K562 (cell line): ENCODE results near the gene ANKRD12. TPM values are rescaled to one million over a fixed set of nuclear protein-coding genes. Genes with fewer than 3 reads are reported as not detected.

Experiments used
- ATAC-seq: fragments of 200-7000 bp; cut with Tn5 transposase; 3 replicates; pipeline ENCODE4 v1.9.1; 2020; ENCODE audit warnings: moderate library complexity
- BruUV-seq: library from RNA; stranded (reverse); fragments of 400-500 nt; replicated peaks from 2 replicates; lab custom pipeline; 2021; lab: Mats Ljungman, UMichigan
- CTCF ChIA-PET: fragments of 300-600 bp; formaldehyde crosslinking; extraction: SDS; loops from one replicate; lab custom pipeline; 2021; ENCODE audit warnings: low intra/inter-chr PET ratio; lab: Yijun Ruan, JAX
- POLR2A ChIA-PET: fragments of 300-600, 350-650 bp; sonication (Branson Sonifier 250); formaldehyde crosslinking; extraction: SDS; loops from one replicate; lab custom pipeline; 2021; ENCODE audit warnings: antibody characterized with exemption, inconsistent platforms; lab: Yijun Ruan, JAX
- DNase-seq, 4 experiments: peaks; one replicate each; pipeline versions ENCODE4 v3.0.0 to v3.0.0-alpha.2; 2011 to 2018; ENCODE audit warnings: low spot score in 3 of 4, mixed read lengths in 3 of 4; ENCODE audit errors: extremely low read depth in 1 of 4
- FAIRE-seq: peaks from 2 replicates; lab custom pipeline; 2011; peaks lifted over from hg19 to GRCh38; lab: Jason Lieb, UNC
- H2AFZ ChIP-seq: 2 replicates; pipeline ENCODE4 v1.6.0; 2011; ENCODE audit warnings: low read depth, low read length, control low read depth, inconsistent platforms
- H3K27ac ChIP-seq: fragments of 200-600 bp; 3 replicates; pipeline ENCODE4 v1.8.0; 2011; ENCODE audit warnings: low read depth, mild to moderate bottlenecking, control low read depth, inconsistent platforms, low read length, moderate library complexity, mixed read lengths; ENCODE audit errors: extremely low read depth
- H3K27me3 ChIP-seq, 2 experiments: fragments of 300-600 bp in 1 of 2; 2 replicates in 1 of 2; 3 replicates in 1 of 2; pipeline versions ENCODE4 v1.6.0 to v1.8.0; 2011; ENCODE audit warnings: inconsistent platforms in 2 of 2, low read length in 2 of 2, mild to moderate bottlenecking in 1 of 2, mixed read lengths in 1 of 2, moderate library complexity in 1 of 2; ENCODE audit not compliant: control insufficient read depth in 2 of 2, insufficient read depth in 2 of 2
- H3K36me3 ChIP-seq: fragments of 300-600 bp; 3 replicates; pipeline ENCODE4 v1.8.0; 2011; ENCODE audit warnings: mild to moderate bottlenecking, low read length, inconsistent platforms; ENCODE audit not compliant: control insufficient read depth, insufficient read depth
- H3K4me1 ChIP-seq, 2 experiments: fragments of 200-600 bp in 1 of 2; replicated peaks in 1 of 2; 2 replicates in 1 of 2; 3 replicates in 1 of 2; pipeline versions ENCODE4 v1.5.1 to v1.8.0; 2011; ENCODE audit warnings: inconsistent platforms in 2 of 2, low read length in 2 of 2, mild to moderate bottlenecking in 1 of 2, mixed read lengths in 1 of 2, moderate library complexity in 1 of 2; ENCODE audit not compliant: control insufficient read depth in 2 of 2, insufficient read depth in 2 of 2
- H3K4me2 ChIP-seq: 2 replicates; pipeline ENCODE4 v1.6.1; 2011; ENCODE audit warnings: low read length, control low read depth, inconsistent platforms, mixed read lengths; ENCODE audit not compliant: insufficient read depth
- H3K4me3 ChIP-seq: fragments of 200-600 bp; sonication (generic), shearing (Covaris generic); 2 replicates; pipeline ENCODE4 v1.5.1; 2016; ENCODE audit warnings: control low read depth, inconsistent platforms
- H3K79me2 ChIP-seq: fragments of 200-600 bp; 3 replicates; pipeline ENCODE4 v1.8.0; 2011; ENCODE audit warnings: low read length, inconsistent platforms; ENCODE audit not compliant: control insufficient read depth, insufficient read depth
- H3K9ac ChIP-seq, 2 experiments: 2 replicates each; pipeline versions ENCODE4 v1.6.0 to v1.6.1; 2011; ENCODE audit warnings: low read depth in 2 of 2, low read length in 2 of 2, control low read depth in 1 of 2, inconsistent platforms in 1 of 2, mild to moderate bottlenecking in 1 of 2, mixed read lengths in 1 of 2; ENCODE audit not compliant: insufficient read depth in 1 of 2
- H3K9me1 ChIP-seq: one replicate; pipeline ENCODE4 v1.6.0; 2011; ENCODE audit warnings: inconsistent platforms, mild to moderate bottlenecking, low read length, moderate library complexity; ENCODE audit not compliant: control insufficient read depth, insufficient read depth
- H3K9me3 ChIP-seq: replicated peaks from 2 replicates; pipeline ENCODE4 v1.5.1; 2011; ENCODE audit warnings: low read depth, low read length, inconsistent platforms; ENCODE audit not compliant: control insufficient read depth, insufficient read depth
- H4K20me1 ChIP-seq: replicated peaks from 2 replicates; pipeline ENCODE4 v1.6.1; 2011; ENCODE audit warnings: low read length, inconsistent platforms, mixed read lengths; ENCODE audit not compliant: control insufficient read depth, insufficient read depth
- BCL6 ChIP-seq: fragments of 250-450 bp; sonication (Bioruptor Pico); IDR thresholded peaks from 2 replicates; pipeline ENCODE4 v1.4.0; 2020
- ELF1 ChIP-seq: fragments of 200-800 bp; sonication (Bioruptor generic); IDR thresholded peaks from 2 replicates; pipeline ENCODE4 v1.6.1; 2016; ENCODE audit warnings: missing genetic modification characterization, missing compliant biosample characterization
- FOXA1 ChIP-seq: fragments of 450-650 bp; IDR thresholded peaks from 2 replicates; pipeline ENCODE4 v1.6.1; 2016; ENCODE audit warnings: mild to moderate bottlenecking, borderline replicate concordance
- HDAC3 ChIP-seq: fragments of 450-650 bp; IDR thresholded peaks from 2 replicates; pipeline ENCODE4 v1.6.1; 2018; ENCODE audit warnings: borderline replicate concordance, mild to moderate bottlenecking, moderate library complexity; ENCODE audit not compliant: partially characterized antibody
- MXI1 ChIP-seq: IDR thresholded peaks from 2 replicates; pipeline ENCODE4 v1.6.1; 2011; ENCODE audit warnings: low read depth, mild to moderate bottlenecking, improper control_type of control experiment, low read length
- NFE2L1 ChIP-seq: fragments of 450-650 bp; IDR thresholded peaks from 2 replicates; pipeline ENCODE4 v1.6.1; 2016; ENCODE audit warnings: missing genetic modification characterization, low read depth, mild to moderate bottlenecking, missing compliant biosample characterization, moderate library complexity, borderline replicate concordance
- PBX2 ChIP-seq, 2 experiments: IDR thresholded peaks in 1 of 2; conservative IDR thresholded peaks in 1 of 2; 2 replicates each; pipeline ENCODE4 v1.6.1; 2016; ENCODE audit warnings: low read depth in 2 of 2, mild to moderate bottlenecking in 1 of 2, missing compliant biosample characterization in 1 of 2, missing genetic modification characterization in 1 of 2, moderate library complexity in 1 of 2
- POLR2A ChIP-seq: fragments of 450-650 bp; conservative IDR thresholded peaks from 2 replicates; pipeline ENCODE4 v1.6.1; 2016
- TAL1 ChIP-seq: fragments of 450-650 bp; IDR thresholded peaks from 2 replicates; pipeline ENCODE4 v1.6.1; 2016; ENCODE audit warnings: mild to moderate bottlenecking
- TEAD1 ChIP-seq, 2 experiments: fragments of 450-650 bp in 1 of 2; sonication (generic) in 1 of 2; formaldehyde crosslinking; IDR thresholded peaks; 2 replicates each; pipeline versions ENCODE4 v1.4.0 to v1.8.0; 2020 to 2022; ENCODE audit warnings: mild to moderate bottlenecking in 2 of 2, missing genetic modification reagents in 1 of 2
- ZNF398 ChIP-seq: fragments of 250-450 bp; sonication (Bioruptor Pico); IDR thresholded peaks from 2 replicates; pipeline ENCODE4 v1.8.0; 2021; ENCODE audit warnings: moderate library complexity, mild to moderate bottlenecking, inconsistent platforms
- WGBS: fragments of 100-300 bp; shearing (Covaris generic); methylation state at CpG from one replicate; pipeline ENCODE4 v1.1.6; 2016; ENCODE audit warnings: low coverage, mixed read lengths; ENCODE audit not compliant: insufficient coverage; ENCODE audit errors: missing lambda C conversion rate; 5-methylcytosine and 5-hydroxymethylcytosine counted together
- in situ Hi-C: fragments of 300-500 bp; cut with MboI; formaldehyde crosslinking; loops from 4 replicates; pipeline ENCODE4 v1.15.0; 2018; ENCODE audit warnings: inconsistent platforms, mixed read lengths
- intact Hi-C: fragments of 100-400 bp; cut with micrococcal nuclease; formaldehyde crosslinking; loops from 2 replicates; pipeline ENCODE4 v1.14.2; 2022
- polyA plus RNA-seq, 8 experiments: library from polyadenylated mRNA; depleted of rRNA in 4 of 8; stranded (reverse) in 5 of 8; unstranded in 3 of 8; fragments of >200 nt; fragmentation: Nextera tagmentation in 2 of 8; fragmentation: Illumina TruSeq in 1 of 8; extraction: Ambion mirVana in 2 of 8; extraction: Trizol in 1 of 8; gene quantifications; 2 replicates each; pipeline versions ENCODE4 v1.2.1 to v1.2.3, GENCODE V29; 2011 to 2014; ENCODE audit warnings: inconsistent platforms in 1 of 8, missing spikeins in 1 of 8
- total RNA-seq, 7 experiments: library from RNA; depleted of rRNA in 6 of 7; stranded (reverse); fragments of >200 nt in 6 of 7; fragmentation: Illumina TruSeq in 2 of 7; extraction: Trizol in 2 of 7; gene quantifications; 2 replicates each; pipeline versions ENCODE4 v1.2.1 to v1.2.3, GENCODE V29; 2011 to 2021; ENCODE audit warnings: low replicate concordance in 1 of 7
- TF ChIP-seq, protein P1 (sequence below): fragments of 250-450 bp; sonication (Bioruptor Pico); IDR thresholded peaks from 2 replicates; pipeline ENCODE4 v1.8.0; 2022; ENCODE audit warnings: moderate library complexity, mild to moderate bottlenecking, inconsistent platforms
- TF ChIP-seq, protein P2 (sequence below): fragments of 250-450 bp; sonication (Bioruptor Pico); IDR thresholded peaks from 2 replicates; pipeline ENCODE4 v1.5.0; 2021

The ANKRD12 gene
- total and polyA plus RNA-seq, 9 of the 15 experiments (the other 6 are each of a cell fraction or from before 2014, with no cell fraction given) = 6.6 to 28.2 (median 16.0) TPM

GRCh38 chr18:9135912-9136314, 668 bp upstream of the ANKRD12 start:
- H3K27me3 ChIP-seq = no peaks in the 10 kb centered on the region
- 1% methylated on average over 26 of the region's 33 CpGs for WGBS
- peak; percentile 66 to 75 (median 71) for DNase-seq
- ChIA-PET CTCF (no interaction called here), POLR2A (interaction anchor here (0.6 to 2.9 kb wide), 10 partner anchors 9 to 135 kb away, joined by 3 to 30 read pairs (median 5); no protein-coding TSS in a partner anchor)
- no peaks in the 10 kb centered on the region for H3K9me3 ChIP-seq
- H3K36me3 ChIP-seq = peaks cover 43% of the 10 kb centered on the region
- in situ Hi-C loops (no loop called here), intact Hi-C loops (loop anchor here (2.0 to 5.0 kb wide), 2 partner anchors 33 to 341 kb away; partner anchors contain the start of genes NDUFV2 and RALBP1)
- no peaks in the 10 kb centered on the region for H4K20me1 ChIP-seq
- peaks cover 5 to 14% of the 10 kb centered on the region in 2 experiments; a peak in 4 of 5 replicates for H3K4me1 ChIP-seq
- no peak for FAIRE-seq
- H3K79me2 ChIP-seq = peaks cover 62% of the 10 kb centered on the region
- peak overlapping the region; percentile 90 for H3K27ac ChIP-seq
- ATAC-seq = peak; percentile 50
- H3K9ac ChIP-seq = peak overlapping the region; percentile 79 to 96
- H3K4me2 ChIP-seq = peak overlapping the region; percentile 93
- H3K4me3 ChIP-seq = peak overlapping the region; percentile 75
- peak overlapping the region; percentile 90 for H2AFZ ChIP-seq
- TSS peak; percentile 60 for BruUV-seq
- no peaks in the 10 kb centered on the region for H3K9me1 ChIP-seq
- TF ChIP-seq POLR2A (peak; percentile 59; the same call in 1 of the 2 replicates), HDAC3 (no peak), NFE2L1 (tag) (no peak), TAL1 (no peak), FOXA1 (no peak), TEAD1 (CRISPR knock-in tag; IDR thresholded peaks at IDR 0.05) (0 out of 4 replicates have a peak, but pooled peaks have one; percentile 4 to 11), MXI1 (peak; percentile 61; the same call in 1 of the 2 replicates), ELF1 (tag) (no peak), PBX2 (CRISPR knock-in tag; IDR thresholded peaks at IDR 0.05; ENCODE audit: low read depth) (no peak), PBX2 (tag; conservative IDR thresholded peaks at IDR 0.05; ENCODE audit: low read depth) (no peak), BCL6 (CRISPR knock-in tag) (no peak), ZNF398 (no peak)
- TF ChIP-seq, protein P1, sequence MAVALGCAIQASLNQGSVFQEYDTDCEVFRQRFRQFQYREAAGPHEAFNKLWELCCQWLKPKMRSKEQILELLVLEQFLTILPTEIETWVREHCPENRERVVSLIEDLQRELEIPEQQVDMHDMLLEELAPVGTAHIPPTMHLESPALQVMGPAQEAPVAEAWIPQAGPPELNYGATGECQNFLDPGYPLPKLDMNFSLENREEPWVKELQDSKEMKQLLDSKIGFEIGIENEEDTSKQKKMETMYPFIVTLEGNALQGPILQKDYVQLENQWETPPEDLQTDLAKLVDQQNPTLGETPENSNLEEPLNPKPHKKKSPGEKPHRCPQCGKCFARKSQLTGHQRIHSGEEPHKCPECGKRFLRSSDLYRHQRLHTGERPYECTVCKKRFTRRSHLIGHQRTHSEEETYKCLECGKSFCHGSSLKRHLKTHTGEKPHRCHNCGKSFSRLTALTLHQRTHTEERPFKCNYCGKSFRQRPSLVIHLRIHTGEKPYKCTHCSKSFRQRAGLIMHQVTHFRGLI (CRISPR knock-in tag) = no peak
- TF ChIP-seq, protein P2, sequence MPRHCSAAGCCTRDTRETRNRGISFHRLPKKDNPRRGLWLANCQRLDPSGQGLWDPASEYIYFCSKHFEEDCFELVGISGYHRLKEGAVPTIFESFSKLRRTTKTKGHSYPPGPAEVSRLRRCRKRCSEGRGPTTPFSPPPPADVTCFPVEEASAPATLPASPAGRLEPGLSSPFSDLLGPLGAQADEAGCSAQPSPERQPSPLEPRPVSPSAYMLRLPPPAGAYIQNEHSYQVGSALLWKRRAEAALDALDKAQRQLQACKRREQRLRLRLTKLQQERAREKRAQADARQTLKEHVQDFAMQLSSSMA (CRISPR knock-in tag) = no peak
